Psoas muscle (tissue), 8 donors: ENCODE data around the gene ENPP7. TPM values are rescaled to one million over a fixed set of nuclear protein-coding genes. Genes with fewer than 3 reads are reported as not detected.

ENCODE experiments used
- ATAC-seq, 4 donors: fragments of 200-7000 bp; cut with Tn5 transposase; one replicate each; pipeline ENCODE4 v1.9.1; 2020; ENCODE audit warnings: moderate library complexity in 3 of 4, mild to moderate bottlenecking in 2 of 4
- DNase-seq, 2 donors: peaks; one replicate each; pipeline ENCODE4 v3.0.0-alpha.2; 2020
- H3K27ac ChIP-seq: fragments of 200-600 bp; one replicate; pipeline ENCODE4 v1.8.0; 2022
- H3K27me3 ChIP-seq, 3 donors: fragments of 200-600 bp in 1 of 3; one replicate each; pipeline versions ENCODE4 v1.6.1 to v1.8.0; 2013 to 2022; ENCODE audit warnings: low read length in 2 of 3, mild to moderate bottlenecking in 2 of 3, moderate library complexity in 1 of 3; ENCODE audit not compliant: insufficient read depth in 3 of 3
- H3K36me3 ChIP-seq, 2 donors: fragments of 200-600 bp in 1 of 2; one replicate each; pipeline versions ENCODE4 v1.6.1 to v1.8.0; 2013 to 2022; ENCODE audit warnings: low read depth in 1 of 2, mild to moderate bottlenecking in 1 of 2, moderate library complexity in 1 of 2; ENCODE audit not compliant: insufficient read depth in 1 of 2
- H3K4me1 ChIP-seq: fragments of 200-600 bp; one replicate; pipeline ENCODE4 v1.8.0; 2022
- H3K4me3 ChIP-seq: fragments of 200-600 bp; one replicate; pipeline ENCODE4 v1.8.0; 2022; ENCODE audit warnings: mild to moderate bottlenecking
- H3K9me3 ChIP-seq: fragments of 200-600 bp; one replicate; pipeline ENCODE4 v1.8.0; 2022
- WGBS, 3 donors: extraction: QIAGEN DNeasy Blood & Tissue Kit; methylation state at CpG; one replicate each; pipeline versions ENCODE4 v1.1.6 to v1.1.7; 2013; 5-methylcytosine and 5-hydroxymethylcytosine counted together
- intact Hi-C, 2 donors: fragments of 100-400 bp; cut with DNase I; formaldehyde crosslinking; loops; one replicate each; pipeline versions ENCODE4 v1.11.0 to v1.14.2; 2022
- polyA plus RNA-seq, 3 donors: library from polyadenylated mRNA; stranded (reverse); fragments of 200-250 nt; gene quantifications; one replicate each; pipeline ENCODE4 v1.2.3, GENCODE V29; 2013
- total RNA-seq, 4 donors: library from RNA; stranded (reverse); fragmentation: NEBNext Ultra II Directional in 2 of 4; extraction: Animal tissue kit (Norgen Biotek cat#: 25700) in 2 of 4; gene quantifications; one replicate each; pipeline versions ENCODE4 v1.2.1 to v1.2.4, GENCODE V29; 2021 to 2023
- TF ChIP-seq, protein P1 (sequence below): fragments of 200-600 bp; IDR thresholded peaks from one replicate; pipeline ENCODE4 v1.8.0; 2022; ENCODE audit warnings: antibody characterized with exemption
- donor health status: healthy with polysubstance abuse.
- donor health status: DM: no; HTN: no; CAD: no; lungs with moderate emphysema.
- donor health status: Bipolar disorder and iron deficiency.
- donor health status: healthy.
- donor health status: DM: yes; HTN: yes; CAD: no.
- donor health status: DM: no; HTN: no; CAD: no.
- donor health status: DM: no; HTN: no; CAD: no.
- donor health status: DM: yes; HTN: yes; CAD: no.

Gene ENPP7
- total and polyA plus RNA-seq, 7 donors: 0.04 to 0.10 TPM; not detected in 5

DNA sequence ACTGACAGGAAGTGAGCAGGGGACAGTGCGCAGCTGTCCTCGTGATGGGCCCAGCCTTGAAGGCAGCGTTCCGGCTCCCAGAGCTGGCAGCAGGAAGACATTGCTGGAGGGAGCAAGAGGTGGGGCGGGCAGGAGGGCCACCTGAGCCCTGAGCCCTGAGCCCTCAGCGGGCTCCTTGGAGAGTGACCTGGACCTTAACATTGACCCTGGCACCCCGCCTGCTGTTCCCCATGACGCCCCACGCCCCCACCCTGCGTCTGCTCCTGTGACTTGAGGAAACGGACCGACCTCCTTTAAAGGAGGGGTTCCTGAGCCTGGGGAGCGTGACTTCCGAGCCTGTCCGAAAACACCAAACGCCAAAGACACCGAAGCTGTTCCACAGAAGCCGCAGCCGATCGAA lies 25.1 kb upstream of the ENPP7 start:
- Histone ChIP-seq H3K27me3 (peaks cover 0 to 46% (median 6%) of the 10 kb centered on the region in 3 donors), H3K4me1 (no peaks in the 10 kb centered on the region), H3K9me3 (no peaks in the 10 kb centered on the region), H3K36me3 (no peaks in the 10 kb centered on the region), H3K4me3 (no peak overlapping the region), H3K27ac (no peak overlapping the region)
- TF ChIP-seq, protein P1, sequence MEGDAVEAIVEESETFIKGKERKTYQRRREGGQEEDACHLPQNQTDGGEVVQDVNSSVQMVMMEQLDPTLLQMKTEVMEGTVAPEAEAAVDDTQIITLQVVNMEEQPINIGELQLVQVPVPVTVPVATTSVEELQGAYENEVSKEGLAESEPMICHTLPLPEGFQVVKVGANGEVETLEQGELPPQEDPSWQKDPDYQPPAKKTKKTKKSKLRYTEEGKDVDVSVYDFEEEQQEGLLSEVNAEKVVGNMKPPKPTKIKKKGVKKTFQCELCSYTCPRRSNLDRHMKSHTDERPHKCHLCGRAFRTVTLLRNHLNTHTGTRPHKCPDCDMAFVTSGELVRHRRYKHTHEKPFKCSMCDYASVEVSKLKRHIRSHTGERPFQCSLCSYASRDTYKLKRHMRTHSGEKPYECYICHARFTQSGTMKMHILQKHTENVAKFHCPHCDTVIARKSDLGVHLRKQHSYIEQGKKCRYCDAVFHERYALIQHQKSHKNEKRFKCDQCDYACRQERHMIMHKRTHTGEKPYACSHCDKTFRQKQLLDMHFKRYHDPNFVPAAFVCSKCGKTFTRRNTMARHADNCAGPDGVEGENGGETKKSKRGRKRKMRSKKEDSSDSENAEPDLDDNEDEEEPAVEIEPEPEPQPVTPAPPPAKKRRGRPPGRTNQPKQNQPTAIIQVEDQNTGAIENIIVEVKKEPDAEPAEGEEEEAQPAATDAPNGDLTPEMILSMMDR: no peak
- ATAC-seq: no peak
- WGBS, 3 donors: 66 to 74% (median 68%) methylated on average over 20 of the region's 20 CpGs
- intact Hi-C loops: loop anchor here in 1 of 2 donors (10.0 kb wide), 1 partner anchor 301 kb away; no protein-coding TSS in a partner anchor
- DNase-seq: no peak

DNA sequence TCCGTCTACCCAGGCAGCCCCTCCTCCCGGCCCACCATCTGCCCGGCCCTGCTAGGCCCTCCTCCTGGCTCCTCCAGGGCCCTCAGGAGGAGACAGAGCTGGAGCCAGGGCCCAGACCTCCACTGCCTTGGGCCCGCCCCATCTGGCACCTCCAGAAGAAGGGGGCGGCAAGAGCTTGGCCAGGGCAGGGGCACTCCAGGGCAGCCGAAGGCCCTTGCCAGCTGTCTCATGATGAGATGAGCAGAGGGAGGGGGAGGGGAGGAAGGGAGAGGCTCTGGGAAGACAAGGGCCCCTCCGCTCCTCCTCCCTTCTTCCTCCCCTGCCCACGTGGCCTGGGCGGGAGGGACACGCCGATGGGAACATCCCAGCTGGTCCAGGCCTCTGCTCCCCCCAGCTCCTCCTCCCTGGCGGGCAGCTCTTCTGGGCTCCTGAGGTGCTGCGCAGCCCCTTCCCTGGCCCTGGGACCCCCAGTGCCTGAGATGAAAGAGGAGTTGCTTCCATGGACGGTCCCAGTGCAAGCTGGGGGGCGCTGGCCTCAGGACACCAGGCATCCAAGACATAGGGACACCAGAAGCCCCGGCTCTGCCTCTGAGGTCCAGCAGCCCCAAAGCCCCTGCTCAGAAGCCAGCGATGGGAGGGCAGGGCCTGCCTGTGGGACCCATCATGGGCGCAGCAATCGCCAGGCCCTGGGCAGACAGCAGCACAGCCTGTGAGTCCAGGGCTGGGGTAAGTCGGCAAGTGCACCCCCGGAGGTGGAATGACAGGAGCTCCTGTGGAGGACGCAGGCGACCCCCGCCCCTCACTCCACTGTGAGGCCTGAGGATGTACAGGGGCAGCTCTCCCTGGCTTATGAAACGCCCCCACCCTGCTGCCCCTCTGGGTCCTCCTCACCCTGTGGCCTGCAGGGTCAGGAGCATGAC lies 23.6 kb upstream of the ENPP7 start:
- WGBS, 3 donors: 46 to 62% (median 50%) methylated on average over 19 to 25 of the region's 25 CpGs

DNA sequence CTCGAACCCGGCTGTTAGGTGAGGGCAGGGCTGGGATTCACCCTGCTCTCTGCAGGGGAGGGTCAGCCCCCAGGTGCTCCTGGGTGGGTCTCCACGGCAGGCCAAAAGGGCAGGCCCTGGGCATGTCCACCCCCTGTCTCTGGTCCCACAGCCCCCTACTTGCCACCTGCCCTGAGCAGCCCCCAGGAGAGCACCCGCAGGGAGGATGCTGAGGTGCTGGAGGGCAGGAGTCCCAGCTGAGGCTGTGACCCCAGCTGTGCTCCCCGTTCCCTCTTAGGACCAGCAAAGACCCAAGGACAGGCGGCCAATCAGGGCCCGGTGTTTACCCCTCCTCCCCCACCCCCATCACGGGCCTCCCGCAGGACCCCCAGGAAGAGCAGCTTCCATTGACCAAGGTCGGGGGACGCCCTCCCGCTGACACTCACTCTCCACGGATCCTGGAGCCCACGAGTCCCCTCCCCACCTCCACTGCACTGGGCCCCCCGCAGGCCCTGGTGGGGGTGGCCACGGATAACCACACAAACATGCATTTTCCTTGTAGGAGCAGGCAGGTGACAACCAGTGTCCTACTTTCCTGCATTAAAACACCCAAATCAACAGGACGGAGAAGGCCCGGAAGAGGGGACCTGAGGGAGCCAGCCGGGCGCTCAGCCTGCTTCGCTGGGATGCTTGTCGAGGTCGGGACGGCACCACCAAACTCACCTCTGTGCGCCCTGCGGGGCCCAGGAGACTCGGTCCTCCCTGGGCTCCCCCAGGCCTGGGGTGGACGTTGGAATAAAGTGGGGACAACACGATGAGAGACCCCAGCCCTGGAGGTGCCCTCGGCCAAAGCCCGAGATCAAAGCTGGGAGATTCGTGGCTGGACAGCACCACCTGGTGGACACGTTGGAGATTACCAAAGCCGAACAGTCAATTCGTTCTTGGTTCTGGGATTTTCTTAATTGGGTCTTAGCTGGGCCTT lies 22.5 kb upstream of the ENPP7 start:
- Histone ChIP-seq H3K27me3 (peaks cover 0 to 35% (median 6%) of the 10 kb centered on the region in 3 donors), H3K27ac (no peak overlapping the region), H3K9me3 (no peaks in the 10 kb centered on the region), H3K4me3 (no peak overlapping the region), H3K36me3 (no peaks in the 10 kb centered on the region), H3K4me1 (no peaks in the 10 kb centered on the region)
- TF ChIP-seq, protein P1: peak; percentile 75
- ATAC-seq (peak; percentile 39 to 74 (median 59)), DNase-seq (peak in 1 of 2 donors; percentile 46)
- WGBS, 3 donors: 31 to 37% (median 33%) methylated on average over 32 to 35 of the region's 35 CpGs
- intact Hi-C loops: loop anchor here in 1 of 2 donors (10.0 kb wide), 1 partner anchor 303 kb away; no protein-coding TSS in a partner anchor

More for the DNA sequence above, 23.6 kb upstream of the ENPP7 start:
- Histone ChIP-seq H3K27ac (no peak overlapping the region), H3K4me1 (no peaks in the 10 kb centered on the region), H3K27me3 (peaks cover 0 to 43% (median 6%) of the 10 kb centered on the region in 3 donors), H3K36me3 (no peaks in the 10 kb centered on the region), H3K9me3 (no peaks in the 10 kb centered on the region), H3K4me3 (no peak overlapping the region)
- intact Hi-C loops: loop anchor here in 1 of 2 donors (10.0 kb wide), 1 partner anchor 302 kb away; no protein-coding TSS in a partner anchor
- TF ChIP-seq, protein P1: no peak
- DNase-seq: no peak
- ATAC-seq: peak in 1 of 4 donors; percentile 20

DNA sequence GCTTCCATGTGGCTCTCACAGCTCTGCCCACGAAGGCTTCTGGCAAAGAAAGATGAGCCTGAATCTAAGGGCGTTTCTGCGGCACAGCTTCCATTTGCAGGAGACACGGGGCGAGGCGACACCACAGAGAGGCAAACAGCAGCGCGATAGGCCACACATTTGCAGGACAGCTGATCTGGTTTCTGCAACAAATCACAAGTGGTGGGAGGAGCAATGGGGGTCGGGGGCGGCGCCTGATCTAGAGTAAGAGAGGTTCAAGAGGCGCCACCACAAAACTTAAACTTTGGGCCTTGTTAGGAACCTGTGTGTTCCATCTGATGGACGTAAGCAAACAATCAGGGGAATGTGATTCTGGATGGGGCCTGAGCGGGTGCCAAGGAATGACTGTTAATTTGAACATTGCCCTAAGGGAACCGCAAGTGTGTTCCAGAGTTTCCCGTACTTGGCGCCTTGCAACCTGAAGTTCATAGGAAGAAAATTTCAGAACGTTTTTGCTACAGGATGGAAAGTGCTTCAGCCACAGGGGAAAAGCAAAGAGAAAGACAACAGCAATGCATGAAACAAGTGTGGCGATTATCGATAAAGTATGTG lies 18.9 kb upstream of the ENPP7 start:
- intact Hi-C loops: no loop called here
- TF ChIP-seq, protein P1: no peak
- 77 to 79% (median 77%) methylated on average over 20 of the region's 20 CpGs for WGBS, 3 donors
- Histone ChIP-seq H3K27me3 (peaks cover 0 to 35% (median 10%) of the 10 kb centered on the region in 3 donors), H3K4me1 (no peaks in the 10 kb centered on the region), H3K27ac (no peak overlapping the region), H3K9me3 (no peaks in the 10 kb centered on the region), H3K4me3 (no peak overlapping the region), H3K36me3 (no peaks in the 10 kb centered on the region)
- DNase-seq (no peak), ATAC-seq (no peak)
